Activated naive CD4-positive, alpha-beta T cell treated with anti-CD3 and anti-CD28 coated beads, Interleukin-2, amount 50 U/mL, for 24 hours (primary cell): Measurements from ENCODE around the gene LEPR.

Source experiments
- H3K27ac Mint-ChIP-seq: one replicate; pipeline ENCODE4 v1.8.0; 2021; ENCODE audit warnings: mild to moderate bottlenecking, mixed read lengths
- H3K27me3 Mint-ChIP-seq: one replicate; pipeline ENCODE4 v1.8.0; 2021; ENCODE audit warnings: mixed read lengths
- H3K36me3 Mint-ChIP-seq: one replicate; pipeline ENCODE4 v1.8.0; 2021; ENCODE audit warnings: mixed read lengths
- H3K4me1 Mint-ChIP-seq: one replicate; pipeline ENCODE4 v1.8.0; 2021; ENCODE audit warnings: mixed read lengths
- H3K4me3 Mint-ChIP-seq: one replicate; pipeline ENCODE4 v1.8.0; 2021; ENCODE audit warnings: mild to moderate bottlenecking, mixed read lengths
- H3K9me3 Mint-ChIP-seq: one replicate; pipeline ENCODE4 v1.8.0; 2021; ENCODE audit warnings: mixed read lengths

LEPR gene

GRCh38 chr1:65398083-65398482 is 22.4 kb upstream of the LEPR start:
- peaks cover 4% of the 10 kb centered on the region for H3K4me1 Mint-ChIP-seq
- H3K27ac Mint-ChIP-seq = no peak overlapping the region
- no peaks in the 10 kb centered on the region for H3K27me3 Mint-ChIP-seq
- H3K9me3 Mint-ChIP-seq = no peaks in the 10 kb centered on the region
- H3K36me3 Mint-ChIP-seq = peaks cover 4% of the 10 kb centered on the region
- no peak overlapping the region for H3K4me3 Mint-ChIP-seq

DNA sequence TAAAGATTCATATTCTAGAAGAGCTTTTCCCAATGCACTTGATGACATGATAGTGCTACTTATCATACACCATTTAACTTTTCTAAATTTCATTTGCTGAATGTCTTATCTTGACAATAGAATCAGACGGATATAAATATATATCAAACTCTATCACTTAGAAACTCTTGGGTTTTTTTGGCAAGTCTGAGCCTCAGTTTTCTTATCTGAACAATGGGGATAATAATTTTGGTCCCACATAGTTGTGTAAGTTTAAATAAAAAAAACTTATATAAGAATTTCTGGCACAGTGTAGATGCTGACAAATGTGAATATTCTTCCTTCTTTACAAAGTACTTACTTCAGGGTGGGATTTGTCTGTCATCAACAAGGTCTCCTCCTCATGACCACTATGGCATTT is 21.5 kb upstream of the LEPR start:
- Mint-ChIP-seq H3K4me3 (no peak overlapping the region), H3K36me3 (peaks cover 4% of the 10 kb centered on the region), H3K27ac (no peak overlapping the region), H3K9me3 (no peaks in the 10 kb centered on the region), H3K4me1 (peaks cover 4% of the 10 kb centered on the region), H3K27me3 (no peaks in the 10 kb centered on the region)

GRCh38 chr1:65401612-65402011 is 18.9 kb upstream of the LEPR start:
- Mint-ChIP-seq H3K36me3 (peaks cover 3% of the 10 kb centered on the region), H3K27me3 (no peaks in the 10 kb centered on the region), H3K4me1 (no peaks in the 10 kb centered on the region), H3K27ac (no peak overlapping the region), H3K4me3 (no peak overlapping the region), H3K9me3 (no peaks in the 10 kb centered on the region)

- Mint-ChIP-seq H3K36me3 (peaks cover 4% of the 10 kb centered on the region), H3K27me3 (no peaks in the 10 kb centered on the region), H3K4me1 (no peaks in the 10 kb centered on the region), H3K9me3 (no peaks in the 10 kb centered on the region), H3K4me3 (no peak overlapping the region), H3K27ac (no peak overlapping the region)
Observed at GRCh38 chr1:65404941-65405340, 15.5 kb upstream of the LEPR start.

DNA sequence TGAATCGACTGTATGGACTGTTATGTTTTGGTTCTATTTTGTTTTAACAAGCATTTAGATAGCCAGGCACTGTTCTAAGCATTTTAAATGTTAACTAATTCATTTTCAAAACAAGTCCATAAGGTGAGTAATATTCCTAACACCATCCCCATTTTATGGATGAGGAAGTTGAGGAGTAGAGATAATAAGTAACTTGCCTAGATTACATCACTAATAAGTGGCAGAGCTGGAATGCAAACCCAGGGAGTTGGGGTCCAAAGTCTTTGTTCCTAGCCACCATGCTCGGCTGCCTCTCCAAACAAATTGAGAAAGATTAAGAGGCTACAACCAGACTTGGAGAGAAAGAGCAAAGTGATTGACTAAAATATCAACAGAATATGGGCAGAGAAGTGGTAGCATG is 12.6 kb upstream of the LEPR start:
- Mint-ChIP-seq H3K36me3 (peaks cover 7% of the 10 kb centered on the region), H3K4me1 (no peaks in the 10 kb centered on the region), H3K27ac (no peak overlapping the region), H3K4me3 (no peak overlapping the region), H3K9me3 (no peaks in the 10 kb centered on the region), H3K27me3 (peaks cover 4% of the 10 kb centered on the region)

- H3K4me1 Mint-ChIP-seq = no peaks in the 10 kb centered on the region
- no peaks in the 10 kb centered on the region for H3K9me3 Mint-ChIP-seq
- H3K27me3 Mint-ChIP-seq = peaks cover 4% of the 10 kb centered on the region
- no peak overlapping the region for H3K27ac Mint-ChIP-seq
- peaks cover 7% of the 10 kb centered on the region for H3K36me3 Mint-ChIP-seq
- H3K4me3 Mint-ChIP-seq = no peak overlapping the region
Observed at GRCh38 chr1:65409314-65409713, 11.2 kb upstream of the LEPR start.

- no peak overlapping the region for H3K27ac Mint-ChIP-seq
- H3K27me3 Mint-ChIP-seq = peaks cover 4% of the 10 kb centered on the region
- H3K9me3 Mint-ChIP-seq = no peaks in the 10 kb centered on the region
- H3K4me3 Mint-ChIP-seq = no peak overlapping the region
- H3K36me3 Mint-ChIP-seq = peaks cover 7% of the 10 kb centered on the region
- no peaks in the 10 kb centered on the region for H3K4me1 Mint-ChIP-seq
Observed at GRCh38 chr1:65409816-65410326, 10.6 kb upstream of the LEPR start.

DNA sequence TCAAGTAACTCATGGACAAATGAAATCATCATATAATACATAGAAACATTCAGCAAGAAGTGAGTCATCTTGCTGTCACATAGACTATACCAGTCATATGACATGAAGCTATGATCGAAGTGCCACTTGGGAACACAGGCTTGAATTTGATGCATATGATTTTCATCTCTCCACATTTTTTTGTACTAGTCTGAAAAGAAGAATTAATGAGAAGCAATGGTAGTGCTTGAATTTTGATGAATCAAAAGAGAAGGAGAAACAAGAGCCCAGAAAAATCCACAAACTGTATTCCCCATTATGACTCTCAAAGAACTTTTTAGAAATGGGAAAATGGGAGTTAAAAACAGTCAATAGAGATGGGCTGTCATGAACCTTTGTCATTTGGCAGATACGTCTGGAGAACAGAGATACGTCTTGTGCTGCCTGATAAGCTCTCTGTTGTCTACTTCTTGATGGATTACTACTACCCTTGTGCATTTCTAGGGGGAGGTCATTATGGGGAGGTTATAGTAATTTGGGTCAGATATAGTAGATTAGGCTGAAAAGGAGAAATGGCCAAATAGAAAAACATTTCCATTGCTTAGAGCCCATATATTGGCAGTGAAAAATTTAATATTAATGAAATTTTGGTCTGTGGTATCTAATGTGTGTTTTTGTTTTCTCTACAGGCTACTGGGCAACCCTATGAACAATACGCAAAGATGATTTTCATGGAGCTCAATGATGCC is 8.0 kb upstream of the LEPR start:
- no peaks in the 10 kb centered on the region for H3K9me3 Mint-ChIP-seq
- H3K36me3 Mint-ChIP-seq = peaks cover 5% of the 10 kb centered on the region
- no peaks in the 10 kb centered on the region for H3K4me1 Mint-ChIP-seq
- H3K4me3 Mint-ChIP-seq = no peak overlapping the region
- no peak overlapping the region for H3K27ac Mint-ChIP-seq
- H3K27me3 Mint-ChIP-seq = peaks cover 4% of the 10 kb centered on the region

DNA sequence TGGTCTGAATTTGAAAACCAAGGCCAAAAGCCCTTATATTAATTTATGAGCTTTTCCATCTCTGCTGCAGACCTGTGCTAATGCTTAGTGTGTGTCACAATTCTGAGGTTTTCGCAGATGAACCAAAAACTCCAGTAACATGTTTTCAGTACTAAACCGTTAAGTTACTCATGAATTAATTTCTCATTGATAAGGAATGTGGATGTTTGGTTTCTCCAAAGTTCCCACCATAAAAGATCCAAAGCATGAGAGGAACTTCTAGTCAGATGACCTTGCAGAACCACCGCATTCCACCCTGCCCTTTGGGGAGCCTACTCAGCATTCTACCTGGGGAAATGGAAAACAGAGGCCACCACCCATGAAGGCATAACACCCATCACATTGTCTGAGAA is 7.5 kb upstream of the LEPR start:
- Mint-ChIP-seq H3K4me3 (no peak overlapping the region), H3K9me3 (no peaks in the 10 kb centered on the region), H3K4me1 (no peaks in the 10 kb centered on the region), H3K27ac (no peak overlapping the region), H3K27me3 (peaks cover 4% of the 10 kb centered on the region), H3K36me3 (peaks cover 5% of the 10 kb centered on the region)

DNA sequence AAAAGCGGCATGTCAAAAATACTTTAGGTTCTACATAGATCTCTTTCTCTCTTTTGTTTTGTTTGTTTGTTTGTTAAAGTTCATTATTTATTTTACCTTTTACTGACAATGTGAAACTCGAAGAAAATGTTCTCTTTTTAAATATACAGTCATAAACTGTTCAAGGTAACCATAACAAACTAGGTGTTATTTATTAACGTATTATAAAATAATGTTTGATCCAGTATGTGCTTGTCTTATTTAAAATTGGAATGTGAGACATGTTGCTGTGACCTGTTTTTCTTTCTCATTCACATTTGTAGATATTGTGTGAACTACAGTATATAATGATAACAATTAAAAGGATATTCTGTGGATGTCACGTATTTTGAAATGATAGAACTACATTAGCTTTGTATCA is 5.9 kb upstream of the LEPR start:
- H3K27me3 Mint-ChIP-seq = peaks cover 4% of the 10 kb centered on the region
- no peak overlapping the region for H3K4me3 Mint-ChIP-seq
- no peak overlapping the region for H3K27ac Mint-ChIP-seq
- H3K36me3 Mint-ChIP-seq = peaks cover 5% of the 10 kb centered on the region
- H3K9me3 Mint-ChIP-seq = no peaks in the 10 kb centered on the region
- H3K4me1 Mint-ChIP-seq = peaks cover 8% of the 10 kb centered on the region

DNA sequence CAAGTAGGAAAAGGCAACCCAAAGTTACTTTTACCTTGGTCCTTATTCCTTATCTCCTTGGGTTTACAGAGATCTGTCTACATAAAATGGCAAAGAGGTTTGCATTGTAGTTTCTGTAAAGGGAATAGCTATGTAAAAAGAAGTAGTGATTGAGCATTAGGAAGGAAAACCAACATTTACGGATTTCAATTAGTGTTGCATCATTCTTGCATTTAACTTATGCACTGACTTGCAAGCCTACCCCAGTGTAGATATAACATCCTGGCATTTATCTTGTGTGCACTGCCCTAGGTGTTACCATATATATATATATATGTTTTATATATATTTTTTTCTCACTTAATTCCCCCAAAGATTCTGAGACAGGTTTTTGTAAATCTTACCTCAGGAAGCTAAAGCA is 3.7 kb upstream of the LEPR start:
- Mint-ChIP-seq H3K36me3 (peaks cover 3% of the 10 kb centered on the region), H3K4me3 (no peak overlapping the region), H3K27me3 (peaks cover 2% of the 10 kb centered on the region), H3K27ac (no peak overlapping the region), H3K4me1 (peaks cover 14% of the 10 kb centered on the region), H3K9me3 (no peaks in the 10 kb centered on the region)

DNA sequence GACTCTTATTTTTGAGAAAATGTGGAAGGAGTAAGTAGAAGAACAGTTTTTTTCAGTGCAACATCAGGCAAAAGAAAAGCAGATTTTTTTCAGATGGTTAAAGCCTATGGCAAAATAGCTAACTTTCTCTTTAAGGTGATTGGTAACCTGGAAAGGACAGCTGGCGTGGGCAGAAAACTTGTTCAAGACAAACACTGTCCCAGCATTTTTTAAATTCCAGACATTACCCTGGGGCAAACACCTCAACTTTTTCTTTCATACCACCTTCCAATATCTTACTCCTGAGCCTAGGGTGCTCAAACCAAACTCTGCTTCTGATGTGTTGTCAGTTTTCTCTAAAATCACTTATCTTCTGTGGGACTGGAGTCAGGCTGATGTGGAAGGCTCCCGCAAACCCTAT is 2.7 kb upstream of the LEPR start:
- Mint-ChIP-seq H3K4me3 (no peak overlapping the region), H3K36me3 (no peaks in the 10 kb centered on the region), H3K9me3 (no peaks in the 10 kb centered on the region), H3K27ac (no peak overlapping the region), H3K4me1 (peaks cover 14% of the 10 kb centered on the region), H3K27me3 (no peaks in the 10 kb centered on the region)

GRCh38 chr1:65418522-65419185 is 1.8 kb upstream of the LEPR start:
- Mint-ChIP-seq H3K4me1 (peaks cover 14% of the 10 kb centered on the region), H3K27me3 (no peaks in the 10 kb centered on the region), H3K27ac (no peak overlapping the region), H3K4me3 (peak overlapping the region; percentile 2), H3K9me3 (no peaks in the 10 kb centered on the region), H3K36me3 (no peaks in the 10 kb centered on the region)

GRCh38 chr1:65419681-65420589 is 533 bp upstream of the LEPR start:
- Mint-ChIP-seq H3K27me3 (no peaks in the 10 kb centered on the region), H3K36me3 (peaks cover 4% of the 10 kb centered on the region), H3K27ac (peak overlapping the region; percentile 80), H3K9me3 (no peaks in the 10 kb centered on the region), H3K4me1 (peaks cover 14% of the 10 kb centered on the region), H3K4me3 (peak overlapping the region; percentile 88)

GRCh38 chr1:65421351-65422025 is 1.0 kb downstream of the LEPR start:
- no peaks in the 10 kb centered on the region for H3K27me3 Mint-ChIP-seq
- no peak overlapping the region for H3K4me3 Mint-ChIP-seq
- peaks cover 14% of the 10 kb centered on the region for H3K4me1 Mint-ChIP-seq
- H3K9me3 Mint-ChIP-seq = no peaks in the 10 kb centered on the region
- peaks cover 13% of the 10 kb centered on the region for H3K36me3 Mint-ChIP-seq
- H3K27ac Mint-ChIP-seq = no peak overlapping the region
